Activated CD8-positive, alpha-beta memory T cell treated with anti-CD3 and anti-CD28 coated beads, Interleukin-2, amount 50 U/mL, for 4 hours (primary cell): Measurements from ENCODE around the gene SLC26A4.
A peak's percentile ranks its signal among the peaks of the same experiment; 100 is the strongest.

Source experiments
- DNase-seq: peaks from one replicate; pipeline ENCODE4 v3.0.0-alpha.2; 2020

The SLC26A4 gene

DNA sequence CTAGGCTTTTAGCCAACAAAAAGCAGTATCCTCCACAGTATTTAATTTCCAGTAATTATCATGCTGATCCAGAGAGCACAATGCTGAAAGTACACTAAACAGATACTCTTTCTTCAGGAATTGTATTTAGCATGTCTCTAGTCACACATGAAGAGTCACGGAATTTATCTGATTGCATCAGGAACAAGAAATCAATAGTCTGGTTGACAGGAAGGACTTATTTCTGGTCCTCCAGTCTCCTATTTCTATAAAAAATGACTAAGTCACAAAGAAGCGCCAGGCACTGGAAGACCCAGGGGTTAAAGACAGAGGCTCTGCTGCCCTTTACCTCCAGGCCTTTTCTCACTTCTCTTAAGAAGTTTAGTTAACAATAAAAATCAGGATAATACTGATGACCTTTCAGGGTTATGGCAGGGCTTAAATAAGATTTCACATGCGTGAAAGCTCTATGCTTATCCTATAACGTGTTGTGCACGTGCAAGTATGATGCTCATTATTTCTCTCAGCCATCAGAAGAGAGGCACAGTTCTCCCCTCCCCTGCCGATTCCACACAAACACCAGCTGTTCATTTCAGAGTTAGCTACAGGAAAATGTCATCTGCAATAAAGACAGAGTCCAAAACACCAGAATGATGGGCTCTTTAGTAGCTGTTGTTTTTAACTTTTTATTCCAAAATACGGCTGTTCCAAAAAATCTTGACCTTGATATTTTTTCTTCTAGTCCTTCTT is 36.9 kb downstream of the SLC26A4 start:
- no peak for DNase-seq

DNA sequence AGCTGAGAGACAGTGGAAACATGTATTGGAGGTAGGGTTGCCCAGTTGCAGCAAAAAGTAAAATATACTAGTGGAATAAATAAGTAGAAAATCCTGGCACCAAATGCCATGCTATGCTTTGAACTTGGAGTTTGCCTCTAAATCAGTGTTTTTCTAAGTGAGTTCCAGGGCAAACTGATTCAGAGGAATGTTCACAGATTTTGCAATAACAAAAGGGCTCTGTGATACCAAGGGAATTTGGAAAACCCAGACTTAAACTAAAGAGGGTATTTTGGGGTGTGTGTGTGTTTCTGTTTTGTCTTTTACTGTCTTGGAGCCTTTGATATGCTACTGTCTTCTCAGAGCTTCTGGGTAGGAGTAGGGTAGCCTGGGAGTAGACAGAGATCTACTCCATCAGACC is 39.9 kb downstream of the SLC26A4 start:
- DNase-seq = no peak

DNA sequence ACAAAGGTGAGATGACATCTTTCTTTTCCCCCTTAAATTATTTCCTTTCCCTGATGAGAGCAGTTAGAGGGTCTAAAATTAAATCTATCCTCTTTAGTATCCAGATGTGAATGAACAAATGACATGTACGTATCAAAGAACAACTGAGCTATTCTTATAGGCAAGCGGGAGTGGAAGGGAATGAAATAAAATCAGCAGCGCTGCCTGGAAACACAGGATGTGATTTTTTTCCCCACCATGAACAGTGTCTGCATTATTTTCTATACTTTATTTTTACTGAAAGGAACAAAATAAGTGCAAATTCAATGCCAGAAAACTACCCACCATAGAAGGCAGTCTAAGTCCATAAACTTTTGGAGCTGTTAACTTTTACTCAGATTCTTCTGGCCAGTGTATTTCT is 40.6 kb downstream of the SLC26A4 start:
- no peak for DNase-seq

DNA sequence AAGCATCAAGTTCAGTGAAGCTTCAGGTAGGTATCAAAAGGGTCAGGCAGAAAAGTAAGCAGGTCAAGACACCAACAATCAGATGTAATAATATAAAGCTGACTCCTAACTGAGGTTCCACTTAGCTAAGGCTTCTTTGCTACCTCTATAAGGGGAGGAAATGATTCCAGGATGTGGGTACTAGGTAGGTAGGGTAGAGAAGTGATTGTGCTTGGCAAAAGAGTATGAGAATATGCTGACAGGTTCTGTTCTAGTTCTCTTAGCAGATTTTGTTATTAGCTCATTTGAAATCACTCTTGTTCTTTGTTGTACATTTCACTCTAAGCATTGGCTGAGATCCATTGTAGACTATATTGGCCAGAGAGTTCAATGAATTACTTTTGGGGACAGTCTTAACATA is 42.6 kb downstream of the SLC26A4 start:
- no peak for DNase-seq

DNA sequence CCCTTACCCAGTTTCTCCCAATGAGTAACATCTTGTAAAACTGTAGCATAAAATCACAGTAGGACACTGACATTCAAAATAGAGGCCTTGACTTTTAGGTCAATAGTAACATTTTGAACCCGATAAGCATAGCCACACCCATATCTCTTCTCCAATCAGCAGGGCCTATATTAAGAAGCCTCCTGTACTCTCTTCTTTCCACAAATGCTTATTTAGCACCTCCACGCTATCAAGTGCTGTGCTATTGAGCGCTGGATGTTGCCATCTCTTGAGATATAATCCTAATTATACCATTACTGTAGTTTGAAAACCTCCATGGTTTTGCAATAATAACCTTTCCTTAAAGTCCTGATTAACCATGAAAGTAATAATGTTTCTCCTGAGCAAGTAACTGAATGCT is 43.2 kb downstream of the SLC26A4 start:
- no peak for DNase-seq

DNA sequence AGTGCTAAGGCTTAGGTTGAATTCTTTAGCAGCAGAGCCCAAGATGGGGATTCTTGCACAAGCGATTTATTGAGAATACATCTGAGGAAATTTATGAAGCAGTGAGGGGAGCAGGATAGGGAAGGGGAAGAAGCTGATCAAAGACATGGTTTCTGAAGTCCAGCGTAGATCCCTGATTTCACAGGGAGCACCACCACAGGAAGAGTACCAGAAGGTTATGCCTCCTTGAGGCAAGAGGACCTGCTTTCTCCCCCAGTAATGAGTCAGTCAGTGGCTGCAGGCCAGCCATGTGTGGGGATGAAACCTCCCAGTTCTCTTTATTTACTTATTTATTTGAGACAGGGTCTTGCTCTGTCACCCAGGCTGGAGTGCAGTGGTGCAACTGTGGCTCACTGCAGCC is 48.3 kb downstream of the SLC26A4 start:
- no peak for DNase-seq

DNA sequence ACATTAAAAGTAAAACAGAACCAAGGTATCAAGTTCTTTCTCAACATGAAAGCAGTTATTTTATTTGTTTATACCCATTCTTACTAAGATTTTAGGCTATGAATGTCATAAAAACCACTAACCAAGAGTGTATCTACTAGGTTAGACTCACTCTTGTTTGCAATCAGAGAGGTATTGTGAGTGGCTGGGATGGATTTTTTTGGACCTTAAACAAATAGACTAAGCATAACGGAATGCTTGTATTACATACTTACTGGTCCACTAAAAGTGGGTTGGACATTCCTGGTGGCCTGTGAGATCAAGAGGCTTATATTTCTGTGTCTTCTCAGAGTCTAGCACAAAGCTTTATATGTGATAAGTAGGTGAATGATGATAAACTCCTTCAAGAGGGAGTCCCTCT is 50.7 kb downstream of the SLC26A4 start:
- DNase-seq = no peak

DNA sequence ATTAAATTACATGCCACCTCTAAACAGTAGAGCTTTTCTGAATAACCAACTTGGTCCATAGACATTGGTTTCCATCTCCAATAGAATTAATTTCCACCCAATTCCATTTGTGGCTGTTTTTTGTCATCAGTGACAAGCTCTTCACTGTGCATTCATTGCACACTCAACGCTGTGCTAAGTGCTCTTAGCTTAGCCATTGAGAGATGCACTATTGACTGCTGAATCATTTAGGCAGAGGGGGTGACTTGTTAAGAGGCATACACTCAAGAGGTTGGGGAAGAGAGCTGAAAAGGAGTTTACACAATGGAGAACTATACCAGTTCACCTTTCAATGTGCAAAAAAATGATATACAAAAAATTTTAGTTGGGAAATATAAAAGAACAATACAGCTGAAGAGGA is 51.4 kb downstream of the SLC26A4 start:
- no peak for DNase-seq

DNA sequence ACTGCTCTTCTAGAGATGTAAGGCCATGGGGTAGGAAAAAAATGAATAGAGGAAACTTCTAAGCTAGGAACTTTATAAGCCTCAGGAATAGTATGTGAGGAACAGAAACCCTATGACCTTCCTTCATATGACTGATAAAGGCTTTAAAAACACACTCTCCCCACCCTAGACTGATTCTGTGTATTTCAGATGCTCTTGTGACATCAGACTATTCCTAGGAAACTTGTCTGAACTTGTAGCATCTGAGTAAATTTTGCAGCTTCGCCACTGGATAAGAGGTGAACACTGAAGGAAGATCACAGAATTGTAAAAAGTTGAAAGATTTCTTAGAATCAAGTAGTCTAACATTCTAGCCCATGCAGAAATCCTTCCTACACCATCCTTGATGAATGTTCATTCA is 52.3 kb downstream of the SLC26A4 start:
- DNase-seq = no peak

DNA sequence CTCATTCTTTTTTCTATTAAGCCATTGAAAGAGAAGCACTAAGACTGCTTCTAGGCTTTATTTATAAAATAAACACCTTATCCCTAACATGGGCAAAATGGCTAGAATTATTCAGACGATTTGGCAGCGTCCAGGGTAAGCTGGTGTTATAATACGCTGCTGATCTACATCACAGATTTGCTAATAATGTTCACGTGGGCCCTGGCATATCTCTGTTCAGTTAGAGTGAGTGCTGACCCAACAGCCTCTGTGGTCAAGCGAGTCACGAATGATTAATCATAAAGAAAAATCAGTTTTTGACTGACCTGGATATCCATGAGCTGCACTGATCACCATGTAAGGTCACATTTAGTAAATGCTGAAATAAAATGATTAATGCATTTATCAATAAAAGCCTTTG is 54.9 kb downstream of the SLC26A4 start:
- DNase-seq = no peak

DNA sequence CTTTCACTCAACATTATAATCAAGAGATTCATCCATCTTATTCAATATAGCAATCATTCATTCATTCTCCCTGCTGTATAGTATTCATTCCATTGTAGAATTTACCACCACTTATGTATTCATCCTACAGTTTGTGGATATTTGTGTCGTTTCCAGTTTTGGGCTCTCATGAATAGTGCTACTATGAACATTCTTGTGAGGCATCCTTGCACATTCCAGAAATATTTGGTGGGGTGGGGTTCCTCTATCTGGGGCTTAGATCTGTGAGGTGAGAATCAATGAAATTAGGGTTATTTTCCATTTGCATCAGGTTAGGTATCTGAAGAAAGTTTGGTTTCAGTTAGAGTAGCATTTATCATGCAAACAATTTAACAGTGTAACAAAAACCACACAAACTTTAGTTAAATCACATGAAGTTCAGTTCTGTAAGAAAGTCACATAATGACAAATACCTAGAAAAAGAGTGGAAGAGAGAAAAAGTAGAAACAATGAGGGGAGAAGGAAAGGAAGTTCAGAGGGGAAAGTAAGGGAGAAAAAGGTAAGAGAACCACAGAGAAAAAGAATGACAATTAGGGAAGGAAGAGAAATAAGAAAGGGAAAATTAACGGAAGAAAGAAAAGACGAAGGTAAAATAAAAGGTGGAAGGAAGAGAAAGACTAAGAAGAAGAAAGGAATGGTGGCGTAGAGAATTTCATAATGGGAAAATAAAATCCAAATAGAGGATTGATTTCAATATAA is 58.0 kb downstream of the SLC26A4 start:
- DNase-seq = no peak

DNA sequence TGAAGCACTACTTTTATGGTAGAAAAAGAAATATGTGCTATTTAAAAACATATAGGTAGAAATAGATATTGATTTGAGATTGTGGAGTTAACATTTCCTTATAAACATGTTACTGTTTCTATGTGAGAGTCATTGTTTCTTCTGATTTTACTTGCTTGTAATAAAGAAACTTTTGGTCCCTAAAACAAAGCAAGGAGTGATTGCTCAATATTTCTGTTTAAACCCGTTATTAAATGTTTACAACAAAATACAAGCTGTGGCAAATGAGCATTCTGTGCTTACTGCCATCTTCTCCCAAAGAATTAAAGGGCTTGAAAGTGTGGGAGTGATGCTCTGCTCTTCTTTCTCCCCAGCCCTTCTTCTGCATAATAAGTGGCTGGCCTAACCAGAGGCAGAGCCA is 60.7 kb downstream of the SLC26A4 start:
- DNase-seq = no peak

DNA sequence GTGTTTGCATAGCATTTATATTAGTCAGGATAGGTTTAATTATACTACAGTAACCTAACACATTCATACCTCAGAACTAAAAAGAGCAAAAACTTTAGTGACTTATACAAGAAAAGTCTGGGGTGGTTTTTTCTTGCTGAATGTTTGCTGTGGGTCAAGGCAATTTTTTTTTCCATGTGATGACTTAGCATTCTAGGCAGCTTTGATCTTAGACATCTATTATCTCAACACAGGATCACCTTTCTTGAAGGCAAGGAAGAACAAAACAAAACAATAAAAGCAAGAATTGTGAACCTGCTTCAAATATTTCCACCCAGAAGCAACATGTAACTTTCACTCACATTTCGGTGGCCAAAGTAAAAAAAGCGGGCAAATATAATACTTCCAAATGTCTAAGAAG is 62.6 kb downstream of the SLC26A4 start:
- DNase-seq = no peak

DNA sequence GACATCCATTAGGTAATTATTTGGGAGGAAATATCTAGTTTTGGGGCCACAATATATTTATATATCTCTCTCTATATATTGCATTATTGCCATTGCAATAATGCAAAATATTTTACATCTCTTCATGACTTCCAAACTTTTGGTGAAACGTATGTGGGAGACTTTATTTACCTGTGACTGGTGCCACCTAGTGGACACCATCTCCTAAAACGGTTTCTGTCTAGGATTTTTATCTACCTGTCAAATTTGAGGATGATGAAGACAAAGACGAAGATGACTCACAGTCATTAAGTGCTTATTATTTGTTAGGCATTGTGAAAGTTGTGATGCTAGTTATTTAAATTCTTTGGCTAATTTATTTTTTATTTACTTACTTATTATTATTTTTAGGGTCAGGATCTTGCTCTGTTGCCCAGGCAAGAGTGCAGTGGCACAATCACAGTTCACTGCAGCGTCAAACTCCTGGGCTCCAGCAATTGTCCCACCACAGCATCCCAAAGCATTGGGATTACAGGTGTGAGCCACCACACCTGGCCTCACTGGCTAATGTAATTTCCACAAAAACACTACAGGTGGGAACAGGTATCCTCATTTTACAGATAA is 64.6 kb downstream of the SLC26A4 start:
- peak; percentile 44 for DNase-seq

DNA sequence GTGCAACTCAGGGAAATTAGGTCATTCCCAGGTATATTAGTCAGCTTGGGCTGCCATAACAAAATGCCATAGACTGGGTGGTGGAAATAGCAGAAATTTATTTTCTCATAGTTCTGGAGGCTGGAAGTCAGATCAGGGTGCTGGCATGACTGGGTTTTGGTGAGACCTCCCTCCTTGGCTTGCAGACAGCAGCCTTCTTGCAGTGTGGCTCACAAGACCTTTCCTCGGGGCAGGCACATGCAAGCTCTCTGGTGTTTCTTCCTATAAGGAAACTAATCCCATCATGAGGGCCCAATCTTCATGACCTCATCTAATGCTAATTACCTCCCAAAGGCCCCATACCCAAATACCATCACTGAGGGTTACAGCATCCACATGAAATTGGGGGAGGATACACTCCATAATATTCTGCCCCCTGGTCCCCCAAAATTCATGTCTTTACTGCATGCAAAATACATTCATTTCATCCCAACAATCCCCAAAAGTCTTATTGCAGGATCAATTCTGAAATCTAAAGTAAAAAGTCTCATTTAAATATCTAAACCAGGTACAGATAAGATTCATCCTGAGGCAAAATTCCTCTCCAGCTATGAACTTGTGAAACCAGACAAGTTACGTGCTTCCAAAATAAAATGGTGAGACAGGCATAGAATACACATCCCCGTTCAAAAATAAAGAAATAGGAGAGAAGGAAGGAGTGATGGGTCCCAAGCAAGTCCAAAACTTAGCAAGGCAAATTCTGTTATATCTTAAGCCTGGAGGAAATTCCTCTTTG is 65.9 kb downstream of the SLC26A4 start:
- DNase-seq = no peak

DNA sequence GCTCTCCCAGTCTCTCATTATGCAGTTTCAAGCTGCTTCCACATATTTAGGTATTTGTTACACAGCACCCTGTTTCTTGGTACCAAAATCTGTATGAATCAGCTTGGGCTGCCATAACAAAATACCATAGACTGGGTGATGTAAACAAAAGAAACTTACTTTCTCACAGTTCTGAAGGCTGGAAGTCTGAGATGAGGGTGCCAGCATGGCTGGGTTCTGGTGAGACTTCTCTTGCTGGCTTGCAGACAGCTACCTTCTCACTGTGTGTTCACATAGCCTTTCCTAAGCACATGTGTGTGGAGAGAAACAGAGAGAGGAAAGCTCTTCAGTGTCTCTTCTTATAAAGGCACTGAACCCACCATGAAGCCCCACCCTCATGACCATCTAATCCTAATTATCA is 67.6 kb downstream of the SLC26A4 start:
- DNase-seq = no peak

DNA sequence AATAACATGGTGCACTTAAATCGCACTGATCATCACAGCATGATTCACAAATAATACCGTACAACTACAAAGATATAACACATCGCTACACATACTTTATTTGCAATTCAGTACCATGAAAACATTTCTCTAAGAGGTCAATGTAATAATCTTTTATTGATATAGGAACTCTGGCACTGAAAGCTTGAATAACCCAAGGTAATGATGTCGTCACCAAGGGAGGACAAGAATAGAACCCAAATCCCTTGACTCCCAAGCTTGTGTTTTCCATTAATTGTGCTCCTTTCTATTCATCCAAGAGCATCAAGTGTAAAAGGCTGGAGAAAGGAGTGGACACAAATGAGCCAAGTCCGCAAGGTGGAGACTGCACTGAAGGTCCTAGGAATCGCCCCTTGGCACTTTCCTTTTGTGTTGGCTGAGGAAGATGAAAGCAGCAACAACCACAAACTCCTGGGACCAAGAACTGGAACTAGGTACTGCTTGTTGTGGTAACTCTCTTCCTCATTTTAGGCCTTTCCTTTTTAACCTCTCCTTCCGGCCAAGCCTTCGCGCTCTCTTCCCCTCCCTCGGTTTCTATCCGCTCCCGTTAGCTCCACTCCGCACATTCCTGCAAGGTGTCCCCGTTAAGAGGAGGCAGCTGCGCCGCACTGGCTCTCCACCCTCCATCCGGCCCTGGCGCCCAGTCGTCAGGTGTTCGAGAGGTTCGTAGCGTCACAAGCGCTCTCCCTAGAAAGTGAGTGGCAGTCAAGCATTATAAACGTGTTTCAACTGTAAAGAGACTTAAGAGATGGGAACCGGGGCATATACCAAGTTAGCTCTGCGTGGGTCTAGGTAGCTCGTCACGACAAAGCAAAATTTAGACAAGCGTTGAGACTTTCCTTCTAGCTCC is 82.3 kb downstream of the SLC26A4 start:
- DNase-seq = no peak

DNA sequence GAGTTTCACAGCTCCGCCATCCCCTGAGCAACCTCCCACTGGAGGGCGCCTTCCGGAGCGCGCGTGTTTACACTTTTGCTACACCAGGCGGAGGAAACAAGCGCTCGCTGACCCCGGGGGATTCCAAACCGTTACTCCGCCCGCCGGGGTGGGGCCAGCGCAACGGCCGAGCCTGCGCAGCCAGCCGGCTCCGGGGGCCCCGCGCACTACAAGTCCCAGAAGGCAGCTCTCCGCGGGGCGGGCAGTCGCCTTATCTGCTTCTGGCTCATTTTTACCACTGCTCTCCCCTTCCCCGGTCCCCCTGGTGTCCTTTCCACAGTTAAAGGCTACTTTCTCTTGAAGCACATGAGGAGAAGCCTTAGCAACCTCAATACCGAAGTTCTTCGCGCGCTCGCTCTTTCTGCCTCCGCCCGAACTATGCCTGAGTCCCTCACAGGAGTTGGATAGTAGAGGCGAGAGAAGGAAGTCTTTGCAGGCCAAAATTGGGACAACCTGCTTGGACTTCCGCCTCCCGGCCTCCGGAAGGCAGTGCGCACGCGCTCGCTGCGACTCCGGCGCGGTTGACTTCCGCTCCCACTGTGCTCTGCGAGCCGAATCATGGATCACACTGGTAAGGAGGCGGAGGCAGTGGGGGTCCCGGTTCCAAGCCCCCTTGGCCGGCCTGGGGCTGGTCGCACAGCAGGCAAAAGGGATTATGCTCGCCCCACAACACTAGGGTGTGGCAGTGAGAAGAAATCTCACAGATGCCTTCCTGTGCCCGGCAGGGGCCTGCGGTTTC is 83.1 kb downstream of the SLC26A4 start, which contains the start of gene CBLL1:
TSS of gene CBLL1 (plus strand) at position 576 of the 778 bp plus-strand sequence. CDS start at position 598, 22 bp downstream.
- peak; percentile 98 for DNase-seq

DNA sequence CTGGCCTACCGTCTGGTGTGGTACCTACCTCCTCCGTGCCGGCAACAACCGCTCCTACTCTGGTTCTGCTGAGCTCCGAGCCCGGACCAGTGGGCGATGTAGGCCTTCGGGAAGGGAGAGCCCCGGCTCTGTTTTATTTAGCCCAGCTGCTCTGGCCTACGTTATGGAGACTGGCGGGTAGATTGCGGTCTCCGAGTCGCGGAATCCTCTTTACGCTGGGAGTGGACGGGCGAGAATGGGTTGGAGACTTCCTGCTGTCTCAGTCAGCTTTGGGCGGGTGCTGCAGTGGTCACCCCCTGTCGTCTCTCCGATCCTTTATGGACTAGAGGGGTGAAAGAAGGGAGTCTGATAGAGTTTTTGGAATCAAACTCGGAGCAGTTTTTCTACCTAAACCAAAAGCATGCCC is 83.7 kb downstream of the SLC26A4 start:
- no peak for DNase-seq

DNA sequence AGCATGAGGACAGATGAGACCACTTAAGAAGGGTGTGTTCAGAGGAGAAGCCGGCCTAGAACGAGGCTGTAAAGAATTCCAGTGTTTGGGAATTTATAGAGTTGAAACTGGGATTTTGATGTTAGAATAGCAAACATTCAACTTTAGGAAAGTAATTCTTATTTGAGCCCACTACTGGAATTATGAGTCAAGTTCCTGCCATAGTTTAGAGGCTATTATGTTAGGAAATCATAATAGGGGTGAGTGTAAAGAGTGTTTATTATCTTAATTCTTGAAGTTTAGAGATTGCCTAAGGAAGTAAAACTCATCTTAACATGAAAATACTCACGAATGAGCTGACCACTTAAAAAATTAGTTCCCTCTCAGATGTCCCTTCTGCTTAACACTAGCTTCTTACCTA is 85.4 kb downstream of the SLC26A4 start:
- no peak for DNase-seq

DNA sequence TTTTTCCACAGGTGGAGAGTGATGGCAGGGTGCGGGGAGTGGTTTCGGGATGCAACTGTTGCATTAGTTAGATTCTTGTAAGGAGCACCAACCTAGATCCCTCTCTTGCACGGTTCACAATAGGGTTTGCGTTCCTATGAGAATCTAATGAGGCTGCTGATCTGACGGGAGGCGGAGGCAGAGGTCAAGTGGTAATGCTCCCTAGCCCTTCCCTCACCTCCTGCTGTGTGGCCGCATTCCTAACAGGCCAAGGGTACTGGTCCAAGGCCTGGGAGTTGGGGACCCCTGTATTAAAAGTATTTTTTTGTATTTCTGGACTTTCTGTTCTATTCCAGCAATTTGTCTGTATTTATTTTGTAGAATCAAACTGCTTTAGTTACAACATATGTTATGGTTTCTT is 90.5 kb downstream of the SLC26A4 start:
- DNase-seq = no peak

DNA sequence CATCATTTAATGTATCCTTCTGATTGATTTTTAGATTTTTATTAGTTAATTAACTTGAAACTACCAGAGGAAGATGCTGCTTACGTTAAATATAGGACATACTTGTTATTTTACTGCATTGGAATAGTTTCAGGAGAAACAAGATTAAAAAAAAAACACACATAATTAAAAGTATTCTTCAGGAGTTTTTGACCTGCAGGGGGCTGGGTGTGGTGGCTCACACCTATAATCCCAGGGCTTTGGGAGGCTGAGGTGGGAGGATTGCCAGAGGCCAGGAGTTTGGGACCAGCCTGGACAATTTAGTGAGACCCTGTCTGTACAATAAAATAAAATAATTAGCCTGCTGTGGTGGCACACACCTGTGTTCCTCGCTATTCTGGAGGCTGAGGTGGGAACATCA is 94.0 kb downstream of the SLC26A4 start:
- no peak for DNase-seq
